NCI-H146 treated with DMSO at 0.1 percent for 48 hours (cell line): ENCODE results near the gene SPP2.

ENCODE experiments used
- DNase-seq: peaks from one replicate; lab custom pipeline; 2025; ENCODE audit not compliant: unreplicated experiment; lab: John Stamatoyannopoulos, UW

The SPP2 gene, protein sequence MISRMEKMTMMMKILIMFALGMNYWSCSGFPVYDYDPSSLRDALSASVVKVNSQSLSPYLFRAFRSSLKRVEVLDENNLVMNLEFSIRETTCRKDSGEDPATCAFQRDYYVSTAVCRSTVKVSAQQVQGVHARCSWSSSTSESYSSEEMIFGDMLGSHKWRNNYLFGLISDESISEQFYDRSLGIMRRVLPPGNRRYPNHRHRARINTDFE

DNA sequence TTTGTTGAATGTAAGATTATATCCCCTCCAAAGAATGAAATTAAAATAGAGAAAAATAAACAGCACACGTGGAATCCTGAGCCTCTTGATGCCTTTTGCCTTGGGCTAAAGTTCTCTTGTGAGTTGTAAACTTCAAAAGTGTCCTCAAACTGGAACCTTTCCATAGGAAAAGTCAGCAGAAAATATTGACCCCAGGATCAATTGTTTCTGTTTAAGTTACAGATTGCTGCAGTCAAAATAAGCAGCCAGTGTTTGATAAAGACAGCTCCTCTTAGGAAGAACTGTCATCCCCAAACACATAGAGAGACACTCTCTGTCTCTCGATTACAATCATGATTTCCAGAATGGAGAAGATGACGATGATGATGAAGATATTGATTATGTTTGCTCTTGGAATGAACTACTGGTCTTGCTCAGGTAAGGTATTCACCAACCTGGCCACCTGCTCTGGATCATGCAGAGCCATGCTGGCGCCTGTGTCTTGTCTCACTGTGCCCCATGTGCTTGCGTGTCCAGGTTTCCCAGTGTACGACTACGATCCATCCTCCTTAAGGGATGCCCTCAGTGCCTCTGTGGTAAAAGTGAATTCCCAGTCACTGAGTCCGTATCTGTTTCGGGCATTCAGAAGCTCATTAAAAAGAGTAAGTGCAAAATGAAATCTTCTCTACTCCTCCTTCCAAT is at the start of gene SPP2:
TSS of gene SPP2 (plus strand) at position 248 of the 681 bp plus-strand sequence. CDS start at position 333, 85 bp downstream.
- DNase-seq, result no peak

DNA sequence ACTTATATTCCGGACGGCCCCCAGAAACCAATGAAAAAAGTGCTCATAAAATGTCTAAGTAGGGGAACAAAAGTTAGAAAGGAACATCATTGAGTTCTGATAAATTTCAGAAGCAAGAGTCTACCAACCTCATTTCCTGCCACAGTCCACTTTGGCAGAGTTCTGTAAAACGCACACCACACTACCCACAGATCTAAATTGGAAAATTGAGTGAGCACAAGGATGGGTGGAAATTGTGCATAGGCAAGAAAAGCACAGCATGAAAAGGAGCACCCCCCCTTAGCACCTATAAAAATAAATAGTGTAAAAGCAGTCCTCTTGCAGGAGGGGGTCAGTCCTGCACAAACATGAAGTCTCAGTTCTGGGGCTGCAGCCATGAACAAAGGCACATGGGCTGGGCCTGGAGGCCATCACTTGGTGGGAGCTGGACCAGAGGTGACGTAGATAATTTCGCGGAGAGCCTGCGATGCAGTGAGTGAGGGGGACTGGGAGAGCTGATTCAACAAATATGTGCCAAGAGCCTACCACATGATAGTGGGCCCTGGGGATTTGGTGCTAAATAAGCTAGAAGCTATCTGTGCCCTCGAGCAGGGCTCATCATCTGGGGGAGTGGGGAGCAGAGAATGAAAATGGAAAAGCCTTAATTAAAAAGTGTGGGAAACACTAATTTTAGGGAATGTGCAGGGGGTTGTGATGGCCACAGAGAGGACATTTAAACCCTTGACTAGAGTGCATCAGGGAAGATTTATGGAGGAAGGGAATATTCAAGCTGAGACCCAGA is 48.9 kb upstream of the SPP2 start:
- no peak for DNase-seq

DNA sequence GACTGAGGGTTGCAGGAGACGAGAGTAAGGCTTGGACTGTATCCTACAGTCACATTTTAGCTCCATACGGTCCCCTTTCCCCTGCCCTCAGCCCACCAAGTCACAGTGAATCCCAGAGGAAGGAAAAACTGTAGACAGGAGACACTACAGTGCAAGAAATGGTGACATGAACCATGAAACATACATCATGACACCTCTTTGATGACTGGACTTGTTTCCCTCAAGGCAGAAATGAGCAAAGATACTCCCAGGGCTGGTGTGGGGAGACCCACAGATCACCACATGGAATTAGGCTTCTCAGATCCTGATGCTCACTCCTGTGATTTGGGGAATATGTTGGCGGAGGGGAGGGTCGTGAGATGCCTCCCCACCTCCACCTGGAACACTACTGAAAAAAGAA is 48.2 kb upstream of the SPP2 start:
- no peak for DNase-seq

DNA sequence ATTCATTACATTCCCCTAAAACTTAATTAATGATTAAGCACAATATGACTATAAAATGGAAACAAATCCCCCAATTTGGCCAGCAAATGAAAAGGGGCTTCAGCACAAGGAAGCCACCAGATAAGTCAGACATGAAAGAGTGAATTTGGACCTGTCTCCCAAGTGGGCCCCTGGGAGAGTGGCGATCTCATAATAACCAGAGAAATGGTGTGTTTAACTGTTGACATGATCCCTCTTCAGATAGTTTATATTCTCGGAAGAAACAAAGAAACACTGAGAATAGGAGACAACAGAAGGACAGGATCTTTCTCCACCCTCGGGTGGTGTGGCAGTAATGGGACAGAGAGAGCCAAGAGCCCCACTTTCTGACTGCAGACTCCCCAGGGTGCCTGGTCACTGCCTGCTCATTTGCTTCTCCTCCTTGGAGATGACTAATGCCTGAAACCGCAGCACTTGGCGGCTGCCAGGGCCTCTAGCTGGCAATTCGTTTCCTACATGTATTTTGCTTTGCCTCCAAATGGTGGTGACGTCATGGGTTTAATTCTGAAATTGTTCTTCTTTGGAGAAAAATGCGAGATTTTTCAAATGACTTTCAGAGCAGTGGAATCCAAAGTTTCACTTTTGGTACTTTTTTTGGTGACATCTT is 46.4 kb upstream of the SPP2 start:
- no peak for DNase-seq

DNA sequence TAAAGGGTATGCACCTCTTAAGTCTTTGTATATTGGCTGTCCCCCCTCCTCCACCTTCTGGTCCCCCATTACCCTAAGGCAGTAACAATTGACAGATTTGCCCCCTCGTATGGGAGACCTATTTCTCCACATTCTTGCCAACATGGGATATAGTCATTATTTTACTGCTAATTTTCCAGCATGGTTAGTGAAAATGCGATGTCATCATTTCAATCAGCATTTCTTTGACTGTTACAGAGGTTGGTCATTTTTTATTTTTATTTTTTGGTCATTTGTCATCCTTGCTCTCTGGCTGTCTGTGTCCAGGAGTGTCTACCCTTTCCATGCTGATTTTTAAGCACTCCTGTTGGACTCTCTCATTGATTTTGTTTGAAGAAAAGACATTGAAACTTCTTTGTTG is 45.4 kb upstream of the SPP2 start:
- DNase-seq, result no peak

DNA sequence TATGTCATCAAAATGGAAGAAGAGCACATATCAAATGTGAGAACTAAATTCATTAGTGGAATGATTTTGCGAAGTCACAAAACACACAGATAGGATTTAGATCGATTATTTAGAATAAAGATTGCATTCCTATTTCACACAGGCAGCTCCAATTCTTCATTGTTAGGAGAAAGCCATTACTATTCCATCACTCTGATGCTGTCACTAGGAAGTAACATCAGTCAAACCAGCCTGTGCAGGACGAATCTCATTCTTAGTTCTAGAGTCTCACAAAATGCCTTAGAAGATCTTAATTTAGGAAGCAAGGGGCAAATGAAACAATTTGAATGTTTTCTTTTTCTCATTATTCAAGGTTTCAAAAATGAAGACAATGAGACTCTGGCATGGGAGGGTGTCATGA is 44.0 kb upstream of the SPP2 start:
- DNase-seq, result no peak

DNA sequence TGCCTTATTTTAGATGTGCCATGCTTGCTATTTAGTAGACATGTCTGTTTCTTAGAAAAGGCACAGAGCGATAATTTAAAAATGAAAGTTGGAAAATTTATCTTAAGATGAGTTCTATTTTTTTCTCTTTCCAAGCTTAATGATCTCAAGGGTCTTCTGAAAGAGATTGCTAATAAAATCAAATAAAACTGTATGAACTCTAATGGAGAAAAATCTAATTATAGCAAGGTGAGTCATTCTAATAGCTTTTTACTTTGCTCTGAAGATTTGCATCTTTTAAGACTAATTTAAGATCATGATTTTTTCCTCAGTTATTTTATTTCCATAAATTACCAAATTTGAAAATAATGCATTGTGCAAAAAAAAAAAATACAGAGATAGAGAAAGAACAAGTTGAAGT is 36.1 kb upstream of the SPP2 start:
- no peak for DNase-seq

DNA sequence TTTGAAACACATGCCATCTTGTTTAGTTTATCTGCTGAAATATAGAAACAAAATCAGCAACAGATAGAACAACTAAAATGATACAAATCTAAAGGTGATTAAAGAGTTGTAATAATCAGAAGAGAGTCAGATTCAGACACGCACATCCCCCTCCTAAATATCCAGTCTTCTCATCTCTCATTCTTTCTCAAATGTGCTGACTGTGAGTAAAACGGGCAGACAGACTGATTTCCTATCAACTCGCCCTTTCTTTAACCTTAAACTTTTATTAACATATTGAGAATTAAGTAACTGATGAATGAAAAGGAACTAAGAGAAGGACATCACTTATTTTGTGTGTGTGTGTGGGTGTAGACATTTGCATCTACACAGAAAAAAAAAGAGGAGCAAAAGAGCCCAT is 34.6 kb upstream of the SPP2 start:
- DNase-seq, result no peak

DNA sequence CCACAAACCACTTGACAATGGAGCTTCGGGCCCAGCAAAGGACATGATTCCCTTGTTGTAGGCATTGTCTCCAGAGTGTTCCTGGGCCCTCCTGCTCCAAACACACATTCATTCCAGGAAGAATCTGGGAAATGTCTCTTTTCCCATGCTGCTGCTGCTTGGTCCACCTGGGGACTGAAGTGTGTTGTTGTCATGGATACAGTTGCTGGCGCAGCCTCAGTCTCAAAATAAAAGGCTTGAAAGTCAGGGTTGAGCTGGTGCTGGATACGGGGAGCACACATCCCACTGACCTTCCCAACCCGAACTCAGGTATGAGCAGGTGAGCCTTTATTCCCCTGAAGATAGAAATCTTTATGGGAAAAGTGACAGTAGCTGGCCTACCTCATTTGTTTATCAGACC is 30.6 kb upstream of the SPP2 start:
- DNase-seq, result no peak

DNA sequence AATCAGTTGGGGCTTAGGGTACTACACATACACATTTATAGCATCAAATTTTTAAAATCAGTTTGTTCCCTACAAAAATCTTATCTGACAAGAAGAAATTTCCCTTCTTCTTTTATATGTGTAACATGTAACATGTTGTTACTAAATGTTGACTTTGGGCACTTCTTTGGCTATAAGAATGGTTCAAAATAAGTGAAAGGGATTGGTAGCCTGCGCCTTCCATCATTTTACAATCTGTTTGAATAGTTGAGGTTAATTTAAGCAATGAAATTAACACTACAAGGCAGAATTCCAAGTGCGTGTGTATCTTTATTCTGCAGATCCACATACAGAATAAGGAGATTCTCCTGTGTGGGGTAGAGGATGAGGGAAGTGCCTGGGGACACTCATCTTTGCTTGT is 30.2 kb upstream of the SPP2 start:
- DNase-seq, result no peak

DNA sequence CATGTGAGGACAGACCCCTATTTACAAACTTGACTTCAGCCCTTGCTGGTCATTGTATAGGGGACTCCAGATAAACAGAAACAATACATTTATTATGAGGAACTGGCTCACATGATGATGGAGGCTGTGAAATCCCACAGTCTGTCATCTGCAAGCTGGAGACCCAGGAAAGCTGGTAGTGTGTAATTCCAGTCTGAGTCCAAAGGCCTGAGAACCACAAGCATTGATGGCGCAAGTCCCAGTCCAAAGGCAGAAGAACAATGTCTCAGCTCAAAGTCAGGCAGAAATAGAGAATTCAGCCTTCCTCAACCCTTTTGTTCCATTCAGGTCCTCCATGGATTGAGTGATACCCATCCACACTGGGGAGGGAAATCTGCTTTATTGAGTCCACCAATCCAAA is 28.1 kb upstream of the SPP2 start:
- DNase-seq, result no peak

DNA sequence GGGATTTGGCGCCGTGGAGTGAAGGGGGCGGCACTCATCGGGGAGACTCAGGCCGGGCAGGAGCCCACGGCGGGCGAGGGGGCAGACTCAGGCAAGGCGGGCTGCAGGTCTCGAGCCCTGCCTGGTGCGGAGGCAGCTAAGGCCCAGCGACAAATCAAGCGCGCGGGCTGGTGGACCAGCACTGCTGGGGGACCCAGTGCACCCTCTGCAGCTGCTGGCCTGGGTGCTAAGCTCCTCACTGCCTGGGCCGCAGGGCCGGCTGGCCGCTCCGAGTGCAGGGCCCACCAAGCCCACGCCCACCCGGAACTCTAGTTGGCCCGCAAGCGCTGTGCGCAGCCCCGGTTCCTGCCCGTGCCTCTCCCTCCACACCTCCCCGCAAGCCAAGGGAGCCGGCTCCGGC is 26.2 kb upstream of the SPP2 start:
- DNase-seq, result no peak

DNA sequence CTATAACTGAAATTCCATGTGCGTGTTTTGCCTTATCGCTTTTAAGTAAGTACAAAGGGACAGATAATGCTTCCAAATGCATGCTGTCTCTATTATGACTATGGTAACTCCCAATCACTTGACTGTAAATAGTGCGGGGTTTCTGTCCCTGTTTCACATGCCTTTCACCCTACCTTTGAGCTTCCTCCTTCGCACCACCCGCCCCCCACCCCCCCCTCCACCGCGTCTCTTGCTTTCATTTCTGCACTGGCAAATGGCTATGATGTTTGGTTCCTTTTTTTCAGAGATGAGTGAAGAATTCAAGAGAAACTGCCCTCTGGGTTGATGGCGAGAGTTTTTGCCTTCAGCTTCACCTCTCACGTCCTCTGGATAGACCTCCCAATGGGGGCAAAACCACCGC is 25.0 kb upstream of the SPP2 start:
- DNase-seq, result no peak

DNA sequence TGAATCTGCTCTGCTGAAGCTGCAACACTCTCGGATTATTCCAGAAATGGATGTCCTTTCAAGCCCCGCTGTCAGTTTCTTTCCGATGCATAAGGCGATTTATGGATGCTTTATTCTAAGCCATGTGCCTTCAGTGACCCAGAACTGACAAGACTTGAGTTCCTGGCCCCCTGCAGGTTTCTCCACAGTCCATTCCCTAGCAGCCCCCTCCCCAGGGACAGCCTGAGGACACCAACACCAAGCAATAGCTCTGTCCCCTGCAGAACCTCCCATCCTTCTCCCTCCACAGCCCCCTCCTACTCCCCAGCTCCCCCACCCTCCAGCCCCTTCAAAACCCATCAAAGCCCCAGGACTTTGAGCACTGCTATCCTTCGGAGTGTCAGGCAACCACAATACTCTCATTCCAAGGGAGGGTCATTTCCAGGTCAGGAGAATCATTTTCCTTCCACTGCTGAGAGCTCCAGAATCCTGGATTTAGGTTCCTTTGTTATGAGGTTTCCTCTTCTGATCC is 24.6 kb upstream of the SPP2 start:
- DNase-seq, result no peak

DNA sequence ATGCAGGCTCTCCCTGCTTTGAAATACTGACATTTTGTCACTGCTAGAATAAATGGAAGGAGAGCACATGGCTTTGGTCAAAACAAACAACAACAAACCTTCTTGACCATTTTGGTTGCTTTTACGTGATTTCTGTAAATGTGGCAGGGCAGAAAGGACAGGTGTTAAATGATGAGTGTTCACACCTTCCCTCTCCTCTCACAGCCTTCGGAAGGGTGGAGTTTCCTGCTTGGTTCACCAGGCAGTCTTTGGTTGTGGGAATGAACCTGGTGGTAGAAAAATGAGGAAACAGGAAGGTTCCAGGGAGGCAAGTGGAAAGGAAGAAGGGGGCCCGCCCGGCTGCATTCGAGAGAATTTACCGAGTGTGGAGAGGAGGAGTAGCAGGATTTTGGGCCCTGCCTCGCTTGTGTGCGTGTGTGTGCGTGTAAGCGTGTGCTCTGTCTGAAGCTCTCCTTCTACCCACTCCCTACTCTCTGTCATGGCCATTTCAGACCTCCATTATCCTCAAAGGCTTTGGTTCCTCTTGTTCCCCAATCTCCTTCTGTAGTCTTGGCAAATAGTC is 23.7 kb upstream of the SPP2 start:
- DNase-seq, result no peak

DNA sequence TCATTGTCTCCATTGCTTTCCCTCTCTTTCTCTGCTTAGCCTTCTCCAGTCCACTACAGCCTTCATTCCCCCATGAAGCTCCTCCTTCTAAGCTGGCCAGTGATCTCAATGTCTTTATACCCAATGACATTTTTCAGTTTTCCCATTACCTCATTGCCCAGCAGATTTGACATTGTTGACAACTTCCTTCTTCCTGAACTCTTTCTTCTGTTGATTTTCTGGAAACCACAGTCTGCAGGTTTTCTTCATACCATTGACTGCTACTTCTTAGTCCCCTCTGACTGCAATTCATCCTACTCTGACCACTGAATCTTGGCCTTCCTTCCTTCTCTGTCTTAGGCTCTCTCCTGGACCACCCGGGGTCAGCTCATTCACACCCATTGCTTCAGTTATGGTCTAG is 22.9 kb upstream of the SPP2 start:
- DNase-seq, result no peak

DNA sequence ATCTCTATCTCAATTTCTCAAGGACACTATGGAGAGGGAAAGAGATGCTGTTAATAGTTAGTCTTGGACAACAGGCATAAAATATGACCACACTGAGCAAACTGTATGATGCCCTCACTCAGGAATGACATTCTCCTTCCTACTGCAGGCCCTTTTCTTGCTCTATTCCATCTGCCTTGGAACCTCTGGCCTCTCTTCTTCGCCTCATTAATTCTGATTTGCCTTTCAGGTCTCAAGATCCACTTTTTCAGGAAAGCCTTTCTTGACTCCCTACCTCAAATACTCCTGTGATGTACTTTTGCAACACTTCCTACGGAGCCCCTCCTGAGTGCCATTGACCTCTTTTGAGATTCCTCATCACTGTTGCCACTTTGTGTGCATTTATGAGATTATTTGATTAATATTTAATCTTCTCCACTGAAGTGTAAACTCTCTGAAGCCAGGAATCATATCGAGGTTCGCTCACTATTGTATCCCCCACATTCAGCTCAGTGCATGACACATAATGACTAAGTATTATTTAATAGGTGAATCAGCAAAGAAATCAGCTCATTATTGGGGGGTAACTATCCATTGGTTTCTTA is 21.3 kb upstream of the SPP2 start:
- no peak for DNase-seq

DNA sequence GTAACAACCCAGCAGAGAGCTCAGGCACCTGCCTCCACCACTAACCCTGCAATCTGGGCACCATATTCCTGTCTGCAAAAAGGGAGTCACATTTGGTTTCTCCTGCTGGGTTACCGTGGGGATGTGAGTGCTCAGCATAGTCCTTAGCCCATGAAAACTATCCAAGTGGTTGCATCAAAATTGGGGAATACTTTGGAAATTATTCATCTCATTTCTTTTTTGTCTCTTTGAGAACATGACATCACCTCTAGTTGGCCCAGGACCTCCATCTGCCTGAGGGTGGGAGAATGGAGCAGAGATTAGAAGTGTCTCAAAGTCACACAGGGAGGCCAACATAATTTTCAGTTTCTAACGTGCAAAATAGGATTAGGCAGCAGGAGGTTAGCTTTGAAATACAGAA is 19.3 kb upstream of the SPP2 start:
- no peak for DNase-seq

DNA sequence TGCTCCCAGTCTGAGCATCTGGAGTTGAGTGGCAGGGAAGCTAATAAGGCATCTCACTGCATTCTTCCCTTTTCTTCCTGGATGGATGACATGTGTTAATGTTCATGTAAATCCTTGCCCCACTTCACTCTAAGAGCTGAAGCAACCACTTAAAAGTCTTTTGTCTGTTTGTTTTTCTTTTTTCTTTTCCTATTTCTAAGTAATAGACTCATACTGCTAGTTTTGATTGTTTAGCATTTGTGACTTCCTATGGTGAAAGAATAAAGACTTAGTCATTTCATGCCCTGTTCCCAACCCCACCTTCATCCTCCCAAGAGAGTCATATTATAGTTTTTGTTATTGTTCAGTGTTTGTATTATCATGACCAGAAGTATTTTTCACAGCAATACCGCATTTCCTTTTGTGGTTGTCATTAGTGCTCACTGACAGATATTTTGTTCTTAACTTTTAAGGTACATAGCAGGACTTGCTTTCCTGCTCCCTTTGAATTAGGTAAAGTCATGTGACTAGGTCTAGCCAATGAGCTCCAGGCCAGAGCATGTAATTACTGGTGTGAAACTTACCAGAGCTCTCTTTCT is 18.1 kb upstream of the SPP2 start:
- no peak for DNase-seq

DNA sequence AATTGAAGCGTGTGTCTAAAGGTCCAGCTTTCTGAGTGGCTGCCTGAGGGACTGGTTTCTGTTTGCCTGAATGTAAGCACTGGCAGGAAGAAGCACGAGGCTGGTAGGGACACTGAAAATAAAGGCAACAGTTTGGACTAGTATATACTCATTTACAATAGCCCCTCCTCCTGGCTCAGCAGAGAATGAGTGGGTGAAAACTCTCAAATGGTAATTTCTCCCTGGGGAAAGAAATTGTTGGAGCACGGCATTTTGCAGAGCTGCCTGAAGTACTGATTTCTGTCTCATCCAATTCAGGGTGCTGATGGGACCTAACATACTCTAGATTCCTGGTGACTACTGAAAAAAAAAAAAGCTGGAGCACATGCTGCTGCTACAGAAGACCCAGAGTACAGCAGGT is 17.3 kb upstream of the SPP2 start:
- no peak for DNase-seq

DNA sequence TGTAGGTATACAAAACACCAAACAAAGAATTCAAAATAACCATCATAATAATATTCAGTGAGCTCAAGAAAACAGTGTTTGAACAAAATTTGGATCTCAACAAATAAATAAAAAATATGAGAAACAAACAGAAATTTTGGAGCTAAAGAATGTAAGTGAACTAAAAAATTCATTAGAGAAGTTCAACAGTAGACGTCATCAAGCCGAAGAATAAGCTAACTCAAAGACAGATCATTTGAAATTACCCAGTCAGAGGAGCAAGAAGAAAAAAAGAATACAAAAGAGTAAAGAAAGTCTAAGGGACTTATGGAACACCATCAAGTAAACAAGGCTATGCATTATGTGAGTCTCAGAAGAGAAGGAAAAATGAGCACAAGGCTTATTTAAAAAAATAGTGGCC is 16.6 kb upstream of the SPP2 start:
- no peak for DNase-seq
